A549 (cell line): Measurements from ENCODE around the gene LMNB1.

Source experiments
- CBX2 ChIP-seq: fragments of 200-600 bp; sonication (generic); IDR thresholded peaks from 2 replicates; pipeline ENCODE4 v1.6.1; 2016; ENCODE audit warnings: low read depth, mild to moderate bottlenecking, borderline replicate concordance
- CHD2 ChIP-seq: fragments of 150-350 bp; IDR thresholded peaks from 2 replicates; pipeline ENCODE4 v1.6.1; 2014; ENCODE audit warnings: low read length; ENCODE audit not compliant: partially characterized antibody
- CTCF ChIP-seq: fragments of >200 bp; sonication (Bioruptor Twin); formaldehyde crosslinking; IDR thresholded peaks from 3 replicates; pipeline ENCODE4 v1.5.1; 2016
- EHMT2 ChIP-seq: fragments of 200-600 bp; sonication (generic); IDR thresholded peaks from 2 replicates; pipeline ENCODE4 v1.6.1; 2016; ENCODE audit warnings: antibody characterized with exemption, low read depth, mild to moderate bottlenecking, moderate library complexity
- ELK1 ChIP-seq: fragments of 150-350 bp; IDR thresholded peaks from 2 replicates; pipeline ENCODE4 v1.6.1; 2014; ENCODE audit warnings: low read depth, mild to moderate bottlenecking, low read length
- EP300 ChIP-seq, 2 experiments: fragments of >200 bp; sonication (Bioruptor Twin); formaldehyde crosslinking; IDR thresholded peaks; 2 replicates in 1 of 2; 3 replicates in 1 of 2; pipeline ENCODE4 v1.6.1; 2016 to 2017
- MAFK ChIP-seq: fragments of 450-650 bp; IDR thresholded peaks from 2 replicates; pipeline ENCODE4 v1.6.1; 2014; ENCODE audit not compliant: partially characterized antibody
- POLR2A ChIP-seq: IDR thresholded peaks from 2 replicates; pipeline ENCODE4 v1.6.1; 2012; ENCODE audit warnings: mild to moderate bottlenecking, low read length
- RAD21 ChIP-seq, 2 experiments: fragments of >200 bp in 1 of 2; sonication (Bioruptor Twin) in 1 of 2; formaldehyde crosslinking in 1 of 2; IDR thresholded peaks in 1 of 2; conservative IDR thresholded peaks in 1 of 2; 2 replicates in 1 of 2; 3 replicates in 1 of 2; pipeline ENCODE4 v1.6.1; 2012 to 2018; ENCODE audit warnings: inconsistent platforms in 1 of 2
- ZFP36 ChIP-seq: fragments of 450-650 bp; IDR thresholded peaks from 2 replicates; pipeline ENCODE4 v1.6.1; 2014; ENCODE audit warnings: borderline replicate concordance; ENCODE audit not compliant: partially characterized antibody

- TF ChIP-seq CBX2 = no peak
- no peak for TF ChIP-seq POLR2A
- no peak for TF ChIP-seq CTCF
- TF ChIP-seq ELK1 = no peak
- TF ChIP-seq MAFK = no peak
- TF ChIP-seq RAD21 (conservative IDR thresholded peaks at IDR 0.05 in 1 of 2, IDR thresholded peaks at IDR 0.05 in 1 of 2) = no peak
- TF ChIP-seq CHD2 = no peak
- no peak for TF ChIP-seq EHMT2
- TF ChIP-seq ZFP36 = no peak
- no peak for TF ChIP-seq EP300 (IDR thresholded peaks at IDR 0.05)
Measured at GRCh38 chr5:126826619-126827215, 49.8 kb downstream of the LMNB1 start.
